Upper lobe of right lung (tissue), 1 donor: ENCODE data around the gene TRABD. TPM values are rescaled to one million over a fixed set of nuclear protein-coding genes. Genes with fewer than 3 reads are reported as not detected.

Experiments used
- ATAC-seq: fragments of 200-7000 bp; cut with Tn5 transposase; one replicate; pipeline ENCODE4 v1.9.1; 2020; ENCODE audit warnings: mild to moderate bottlenecking, moderate library complexity
- DNase-seq: peaks from one replicate; pipeline ENCODE4 v3.0.0-alpha.2; 2020
- H3K27ac ChIP-seq: fragments of 200-600 bp; one replicate; pipeline ENCODE4 v1.8.0; 2022
- H3K27me3 ChIP-seq: fragments of 200-600 bp; one replicate; pipeline ENCODE4 v1.8.0; 2022; ENCODE audit warnings: mild to moderate bottlenecking
- H3K36me3 ChIP-seq: fragments of 200-600 bp; one replicate; pipeline ENCODE4 v1.8.0; 2022
- H3K4me1 ChIP-seq: fragments of 200-600 bp; one replicate; pipeline ENCODE4 v1.8.0; 2022
- H3K4me3 ChIP-seq: fragments of 200-600 bp; one replicate; pipeline ENCODE4 v1.8.0; 2022; ENCODE audit warnings: mild to moderate bottlenecking
- H3K9me3 ChIP-seq: fragments of 200-600 bp; one replicate; pipeline ENCODE4 v1.8.0; 2022
- CTCF ChIP-seq: fragments of 200-600 bp; IDR thresholded peaks from one replicate; pipeline ENCODE4 v1.8.0; 2022; ENCODE audit warnings: antibody characterized with exemption
- intact Hi-C: fragments of 100-400 bp; cut with DNase I; formaldehyde crosslinking; loops from one replicate; pipeline ENCODE4 v1.11.0; 2022
- total RNA-seq: library from RNA; stranded (reverse); fragmentation: NEBNext Ultra II Directional; extraction: Animal tissue kit (Norgen Biotek cat#: 25700); gene quantifications from one replicate; pipeline ENCODE4 v1.2.1, GENCODE V29; 2021
- donor health status: DM: no; HTN: yes; CAD: no; lungs with severe emphysema.

TRABD gene
- total RNA-seq, 1 donor from 2014 or later: 36.5 TPM

GRCh38 chr22:50178471-50178864 lies 7.2 kb upstream of the TRABD start:
- Histone ChIP-seq H3K9me3 (no peaks in the 10 kb centered on the region), H3K27ac (no peak overlapping the region), H3K36me3 (no peaks in the 10 kb centered on the region), H3K4me3 (no peak overlapping the region), H3K4me1 (peaks cover 2% of the 10 kb centered on the region), H3K27me3 (no peaks in the 10 kb centered on the region)
- DNase-seq (no peak), ATAC-seq (no peak)
- no peak for TF ChIP-seq CTCF
- intact Hi-C loops: no loop called here

- DNase-seq (no peak), ATAC-seq (no peak)
- H3K36me3 ChIP-seq: no peaks in the 10 kb centered on the region
- H3K4me1 ChIP-seq: peaks cover 9% of the 10 kb centered on the region
- H3K27me3 ChIP-seq: no peaks in the 10 kb centered on the region
- no peak overlapping the region for H3K27ac ChIP-seq
- H3K4me3 ChIP-seq: no peak overlapping the region
- intact Hi-C loops: no loop called here
- no peak for TF ChIP-seq CTCF
- H3K9me3 ChIP-seq: no peaks in the 10 kb centered on the region
Measured at GRCh38 chr22:50178871-50179869, 6.5 kb upstream of the TRABD start.

- no peaks in the 10 kb centered on the region for H3K27me3 ChIP-seq
- H3K4me1 ChIP-seq: peaks cover 16% of the 10 kb centered on the region
- no peaks in the 10 kb centered on the region for H3K36me3 ChIP-seq
- TF ChIP-seq CTCF: no peak
- DNase-seq (no peak), ATAC-seq (no peak)
- H3K27ac ChIP-seq: no peak overlapping the region
- H3K4me3 ChIP-seq: no peak overlapping the region
- intact Hi-C loops: no loop called here
- no peaks in the 10 kb centered on the region for H3K9me3 ChIP-seq
Measured at GRCh38 chr22:50179937-50180726, 5.6 kb upstream of the TRABD start.

GRCh38 chr22:50180727-50181521 lies 4.8 kb upstream of the TRABD start:
- TF ChIP-seq CTCF: no peak
- H3K4me1 ChIP-seq: peaks cover 19% of the 10 kb centered on the region
- no peaks in the 10 kb centered on the region for H3K36me3 ChIP-seq
- H3K9me3 ChIP-seq: no peaks in the 10 kb centered on the region
- H3K4me3 ChIP-seq: no peak overlapping the region
- intact Hi-C loops: no loop called here
- no peak for DNase-seq
- no peak overlapping the region for H3K27ac ChIP-seq
- no peak for ATAC-seq
- H3K27me3 ChIP-seq: no peaks in the 10 kb centered on the region
